Thyroid gland (tissue), 4 donors: Measurements from ENCODE around the gene EXOC3L2. TPM values are rescaled to one million over a fixed set of nuclear protein-coding genes. Genes with fewer than 3 reads are reported as not detected.
A peak's percentile ranks its signal among the peaks of the same experiment; 100 is the strongest.

Source experiments
- DNase-seq, 2 donors: peaks; one replicate each; pipeline ENCODE4 v3.0.0-alpha.2; 2019
- H3K27ac ChIP-seq, 3 donors: fragments of 200-600 bp; sonication (generic); 1 replicate in 2 of 3; 2 replicates in 1 of 3; pipeline ENCODE4 v1.5.1; 2016 to 2019; ENCODE audit warnings: mild to moderate bottlenecking in 1 of 3, moderate library complexity in 1 of 3
- H3K27me3 ChIP-seq: fragments of 200-600 bp; sonication (generic); one replicate; pipeline ENCODE4 v1.5.1; 2019
- H3K36me3 ChIP-seq, 2 donors: fragments of 200-600 bp; sonication (generic); one replicate each; pipeline ENCODE4 v1.5.1; 2016 to 2019
- H3K4me1 ChIP-seq, 2 donors: fragments of 200-600 bp; sonication (generic); one replicate each; pipeline ENCODE4 v1.5.1; 2017 to 2019
- H3K4me3 ChIP-seq, 3 donors: fragments of 200-600 bp; sonication (generic); replicated peaks in 1 of 3; 1 replicate in 2 of 3; 2 replicates in 1 of 3; pipeline ENCODE4 v1.5.1; 2016; ENCODE audit warnings: mild to moderate bottlenecking in 1 of 3
- H3K9me3 ChIP-seq: fragments of 200-600 bp; sonication (generic); one replicate; pipeline ENCODE4 v1.5.1; 2017
- CTCF ChIP-seq, 6 experiments: fragments of 200-600 bp in 3 of 6; fragments of 450-650 bp in 3 of 6; sonication (generic) in 3 of 6; IDR thresholded peaks; one replicate each; pipeline ENCODE4 v1.5.1; 2016 to 2019; ENCODE audit warnings: antibody characterized with exemption in 6 of 6, mild to moderate bottlenecking in 2 of 6, inconsistent platforms in 1 of 6, moderate library complexity in 1 of 6
- POLR2A ChIP-seq, 2 donors: fragments of 450-650 bp; IDR thresholded peaks; one replicate each; pipeline ENCODE4 v1.6.1; 2017; ENCODE audit warnings: antibody characterized with exemption in 2 of 2, mild to moderate bottlenecking in 2 of 2, moderate library complexity in 1 of 2
- WGBS, 2 donors: methylation state at CpG; one replicate each; pipeline ENCODE4 v1.1.5; 2017; 5-methylcytosine and 5-hydroxymethylcytosine counted together
- intact Hi-C: fragments of 100-400 bp; cut with DNase I; formaldehyde crosslinking; loops from one replicate; pipeline ENCODE4 v1.15.1; 2023
- total RNA-seq, 4 donors: library from RNA; depleted of rRNA; stranded (reverse); fragments of >200 nt; gene quantifications; one replicate each; pipeline ENCODE4 v1.2.3, GENCODE V29; 2016

The EXOC3L2 gene
- total RNA-seq, 4 donors from 2014 or later: 2.1 to 17.2 (median 11.4) TPM

DNA sequence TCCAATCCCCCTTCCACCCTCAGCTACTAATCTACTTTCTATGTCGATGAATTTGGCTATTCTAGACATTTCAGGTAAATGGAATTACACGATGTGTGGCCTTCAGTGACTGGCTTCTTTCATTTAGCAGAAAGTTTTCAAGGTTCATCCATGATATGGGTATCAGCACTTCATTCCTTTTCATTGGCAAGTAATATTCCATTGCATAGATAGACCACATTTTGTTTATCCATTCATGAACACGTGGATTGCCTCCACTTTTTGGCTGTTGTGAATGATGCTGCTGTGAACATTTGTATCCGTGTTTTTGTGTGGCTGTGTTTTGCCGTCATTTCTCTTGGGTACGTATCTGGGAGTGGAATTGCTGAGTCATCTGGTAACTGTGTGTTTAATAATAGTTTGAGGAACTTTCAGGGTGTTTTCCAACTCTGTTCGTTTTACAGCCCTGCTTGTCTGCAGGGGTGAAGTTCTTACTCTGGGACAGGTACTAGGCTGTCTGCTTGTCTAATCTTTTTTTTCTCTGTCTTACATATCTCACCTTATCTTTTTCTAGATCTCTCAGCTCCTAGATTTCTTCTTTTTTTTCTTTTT, 38.3 kb upstream of the EXOC3L2 start:
- Histone ChIP-seq H3K27me3 (no peaks in the 10 kb centered on the region), H3K9me3 (no peaks in the 10 kb centered on the region), H3K36me3 (peaks cover 6 to 18% of the 10 kb centered on the region in 2 donors), H3K4me3 (no peak overlapping the region), H3K27ac (no peak overlapping the region), H3K4me1 (no peaks in the 10 kb centered on the region)
- 71 to 83% methylated on average over 7 of the region's 7 CpGs for WGBS, 2 donors
- intact Hi-C loops: no loop called here
- DNase-seq: no peak
- TF ChIP-seq CTCF (IDR thresholded peaks at IDR 0.05) (no peak), POLR2A (IDR thresholded peaks at IDR 0.05) (no peak)

DNA sequence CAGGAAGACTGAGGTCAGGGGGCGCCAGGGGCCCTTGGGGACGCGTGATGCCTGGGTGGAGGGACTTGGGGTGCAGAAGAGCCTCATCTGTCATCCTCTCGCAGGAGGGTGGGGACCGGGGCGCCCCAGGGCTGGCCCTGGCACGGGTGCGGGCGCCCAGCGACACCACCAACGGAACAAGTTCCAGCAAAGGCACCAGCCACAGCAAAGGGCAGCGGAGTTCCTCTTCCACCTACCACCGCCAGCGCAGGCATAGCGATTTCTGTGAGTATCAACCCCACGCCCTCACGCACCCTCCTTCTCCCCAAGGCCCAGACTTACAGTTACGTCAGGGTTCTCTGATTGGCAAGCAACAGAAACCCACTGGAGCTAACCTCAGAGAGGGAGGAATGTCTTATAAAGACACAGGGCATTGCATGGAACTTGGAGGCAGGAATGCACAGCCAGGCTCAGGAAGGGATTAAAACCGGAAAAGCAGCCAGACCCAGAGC, 35.3 kb upstream of the EXOC3L2 start:
- TF ChIP-seq CTCF (IDR thresholded peaks at IDR 0.05) (no peak), POLR2A (IDR thresholded peaks at IDR 0.05) (no peak)
- Histone ChIP-seq H3K9me3 (no peaks in the 10 kb centered on the region), H3K27ac (peak overlapping the region in 1 of 3 donors; percentile 2), H3K4me1 (no peaks in the 10 kb centered on the region), H3K4me3 (no peak overlapping the region), H3K36me3 (peaks cover 3 to 17% of the 10 kb centered on the region in 2 donors), H3K27me3 (no peaks in the 10 kb centered on the region)
- DNase-seq: no peak
- intact Hi-C loops: no loop called here
- WGBS, 2 donors: 89 to 95% methylated on average over 19 of the region's 19 CpGs

DNA sequence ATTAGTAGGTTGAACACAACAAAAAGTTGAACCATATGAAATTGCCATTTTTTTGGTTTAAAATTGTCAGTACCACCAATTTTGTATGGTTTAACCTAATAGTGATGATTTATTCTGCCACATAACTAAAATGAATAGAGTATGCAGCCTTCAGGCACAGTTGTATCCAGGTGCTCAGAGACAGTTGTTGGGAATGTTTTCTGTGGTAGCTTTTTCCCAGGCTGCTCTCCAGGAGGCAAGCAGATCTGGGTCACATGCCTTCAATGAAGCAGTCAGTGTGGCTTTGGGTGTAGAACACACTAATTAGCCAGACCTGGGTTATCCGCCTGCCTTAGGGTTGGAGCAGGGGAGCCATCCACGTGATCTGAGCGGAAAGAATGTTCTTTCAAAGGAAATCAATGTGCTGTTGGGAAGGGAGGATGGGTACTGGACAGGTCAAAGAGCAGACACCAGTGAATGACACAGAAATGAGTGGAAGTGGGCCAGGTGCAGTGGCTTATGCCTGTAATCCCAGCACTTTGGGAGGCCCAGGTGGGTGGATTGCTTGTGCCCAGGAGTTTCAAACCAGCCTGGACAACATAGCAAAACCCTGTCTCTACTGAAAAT, 34.5 kb upstream of the EXOC3L2 start:
- Histone ChIP-seq H3K4me1 (no peaks in the 10 kb centered on the region), H3K27ac (no peak overlapping the region), H3K9me3 (no peaks in the 10 kb centered on the region), H3K4me3 (no peak overlapping the region), H3K36me3 (peaks cover 4 to 17% of the 10 kb centered on the region in 2 donors), H3K27me3 (no peaks in the 10 kb centered on the region)
- WGBS, 2 donors: 85 to 96% methylated on average over 3 of the region's 3 CpGs
- DNase-seq: peak in 1 of 2 donors; percentile 17
- intact Hi-C loops: no loop called here
- TF ChIP-seq CTCF (IDR thresholded peaks at IDR 0.05): no peak
- no peak for TF ChIP-seq POLR2A (IDR thresholded peaks at IDR 0.05)

GRCh38 chr19:45278087-45278486, 32.9 kb upstream of the EXOC3L2 start:
- whole genome bisulfite sequencing, 2 donors: 92 to 93% methylated on average over 10 of the region's 10 CpGs
- intact Hi-C loops: no loop called here
- Histone ChIP-seq H3K4me3 (no peak overlapping the region), H3K27me3 (no peaks in the 10 kb centered on the region), H3K36me3 (peaks cover 4 to 17% of the 10 kb centered on the region in 2 donors), H3K4me1 (no peaks in the 10 kb centered on the region), H3K27ac (no peak overlapping the region), H3K9me3 (no peaks in the 10 kb centered on the region)
- DNase-seq: no peak
- TF ChIP-seq POLR2A (IDR thresholded peaks at IDR 0.05) (no peak), CTCF (IDR thresholded peaks at IDR 0.05) (no peak)

DNA sequence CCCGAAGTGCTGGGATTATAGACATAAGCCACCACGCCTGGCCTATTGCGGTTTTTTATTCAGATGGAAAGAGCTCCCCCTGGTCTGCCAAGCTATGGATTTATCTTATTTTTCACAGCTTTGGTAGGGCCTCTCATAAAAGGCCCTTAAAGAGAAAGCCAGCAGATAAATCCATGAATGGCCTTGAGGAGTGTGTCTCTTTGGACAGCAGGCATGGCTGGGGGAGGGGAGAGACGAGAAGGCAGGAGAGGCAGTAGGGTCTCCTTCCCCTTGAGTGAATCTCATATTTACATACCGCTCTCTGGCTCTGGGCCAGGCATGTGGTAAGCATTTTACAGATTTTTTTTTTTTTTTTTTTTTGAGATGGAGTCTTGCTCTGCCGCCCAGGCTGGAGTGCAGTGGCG, 31.1 kb upstream of the EXOC3L2 start:
- 87 to 91% methylated on average over 7 of the region's 7 CpGs for WGBS, 2 donors
- no peak for DNase-seq
- H3K27ac ChIP-seq: no peak overlapping the region
- no peaks in the 10 kb centered on the region for H3K9me3 ChIP-seq
- TF ChIP-seq POLR2A (IDR thresholded peaks at IDR 0.05): no peak
- TF ChIP-seq CTCF (IDR thresholded peaks at IDR 0.05): no peak
- no peaks in the 10 kb centered on the region for H3K27me3 ChIP-seq
- H3K36me3 ChIP-seq: peaks cover 13 to 23% of the 10 kb centered on the region in 2 donors
- no peaks in the 10 kb centered on the region for H3K4me1 ChIP-seq
- H3K4me3 ChIP-seq: no peak overlapping the region
- intact Hi-C loops: no loop called here
